GM13977 (cell line): Measurements from ENCODE around the gene KLHL5.
"Not testable (repeated sequence)": the region's sequence is repeated elsewhere in the genome, so short reads cannot be mapped to it uniquely, and the experiment has no call there.

Experiments used
- DNase-seq: peaks from one replicate; pipeline ENCODE4 v3.0.0; 2012; ENCODE audit warnings: low spot score
- CTCF ChIP-seq: IDR thresholded peaks from 2 replicates; pipeline ENCODE4 v1.5.1; 2012; ENCODE audit warnings: mild to moderate bottlenecking, control low read depth; ENCODE audit not compliant: insufficient read depth; ENCODE audit errors: extremely low read depth, missing control alignments
- in situ Hi-C: fragments of 300-500 bp; cut with MboI; formaldehyde crosslinking; loops from one replicate; pipeline ENCODE4 v1.12.0; 2022; ENCODE audit warnings: low sequenced_read_pairs, low pct_unique_long_range_greater_than_20kb, mixed read lengths, inconsistent platforms; ENCODE audit not compliant: unreplicated experiment

KLHL5 gene

GRCh38 chr4:39125600-39125985, 63.6 kb downstream of the KLHL5 start:
- in situ Hi-C loops = loop anchor here (10.0 kb wide), 1 partner anchor 371 kb away; no protein-coding TSS in a partner anchor
- no peak for DNase-seq
- TF ChIP-seq CTCF = no peak

- no peak for DNase-seq
- in situ Hi-C loops = loop anchor here (10.0 kb wide), 1 partner anchor 372 kb away; no protein-coding TSS in a partner anchor
Measured at GRCh38 chr4:39126256-39127095, 64.4 kb downstream of the KLHL5 start.

GRCh38 chr4:39133623-39134022, 71.6 kb downstream of the KLHL5 start:
- no peak for TF ChIP-seq CTCF
- no peak for DNase-seq
- in situ Hi-C loops = no loop called here

More at GRCh38 chr4:39126256-39127095, 64.4 kb downstream of the KLHL5 start:
- no peak for TF ChIP-seq CTCF

- in situ Hi-C loops = no loop called here
- TF ChIP-seq CTCF = no peak
- no peak for DNase-seq
Measured at GRCh38 chr4:39134683-39135306, 72.8 kb downstream of the KLHL5 start.

- in situ Hi-C loops, DNase-seq: not testable (repeated sequence)
Measured at GRCh38 chr4:39138227-39138626, 76.2 kb downstream of the KLHL5 start.

GRCh38 chr4:39146211-39146610, 84.2 kb downstream of the KLHL5 start:
- no peak for TF ChIP-seq CTCF
- DNase-seq = no peak
- in situ Hi-C loops = no loop called here

- no peak for TF ChIP-seq CTCF
- in situ Hi-C loops = no loop called here
Measured at GRCh38 chr4:39154009-39154408, 92.0 kb downstream of the KLHL5 start.

More at GRCh38 chr4:39154009-39154408, 92.0 kb downstream of the KLHL5 start:
- no peak for DNase-seq
